OCI-LY3 (cell line): ENCODE data around the gene EFCAB6.

Source experiments
- H2AFZ ChIP-seq: fragments of 200-600, 300-600 bp; shearing (Covaris generic); 2 replicates; pipeline ENCODE4 v1.6.0; 2014; ENCODE audit warnings: antibody characterized with exemption, low read depth, low read length
- H3K27ac ChIP-seq: fragments of 200-600, 300-600 bp; sonication (generic); 2 replicates; pipeline ENCODE4 v1.5.1; 2014; ENCODE audit warnings: mild to moderate bottlenecking, low read length, moderate library complexity, mixed read lengths
- H3K27me3 ChIP-seq: fragments of 200-600, 300-600 bp; sonication (generic); 2 replicates; pipeline ENCODE4 v1.6.1; 2014; ENCODE audit warnings: low read depth, low read length, mixed read lengths
- H3K36me3 ChIP-seq: fragments of 200-600, 300-600 bp; sonication (generic); replicated peaks from 2 replicates; pipeline ENCODE3; 2014; ENCODE audit warnings: low read depth, low read length, mixed read lengths
- H3K4me1 ChIP-seq: fragments of 300-600, 200-600 bp; sonication (generic); 2 replicates; pipeline ENCODE4 v1.6.1; 2014; ENCODE audit warnings: low read length, mixed read lengths
- H3K4me2 ChIP-seq: fragments of 200-600, 300-600 bp; sonication (generic); 2 replicates; pipeline ENCODE4 v1.6.1; 2014; ENCODE audit warnings: low read length, mixed read lengths
- H3K4me3 ChIP-seq: fragments of 300-600, 200-600 bp; sonication (generic); 2 replicates; pipeline ENCODE4 v1.5.1; 2014; ENCODE audit warnings: antibody characterized with exemption, mild to moderate bottlenecking, low read length, moderate library complexity
- H3K79me2 ChIP-seq: fragments of 300-600, 200-600 bp; shearing (Covaris generic); 2 replicates; pipeline ENCODE4 v1.6.1; 2014; ENCODE audit warnings: mild to moderate bottlenecking, low read length, mixed read lengths
- H3K9ac ChIP-seq: fragments of 300-600, 200-600 bp; shearing (Covaris generic); 2 replicates; pipeline ENCODE4 v1.6.0; 2014; ENCODE audit warnings: mild to moderate bottlenecking, low read length, moderate library complexity
- H3K9me3 ChIP-seq: fragments of 200-600, 300-600 bp; shearing (Covaris generic); 2 replicates; pipeline ENCODE4 v1.6.1; 2014; ENCODE audit warnings: low read length, mixed read lengths; ENCODE audit not compliant: insufficient read depth
- H4K20me1 ChIP-seq: fragments of 200-600, 300-600 bp; sonication (generic); 2 replicates; pipeline ENCODE4 v1.6.1; 2016; ENCODE audit warnings: low read length, mixed read lengths; ENCODE audit not compliant: insufficient read depth
- CTCF ChIP-seq: fragments of 200-600, 300-600 bp; sonication (generic); IDR thresholded peaks from 2 replicates; pipeline ENCODE4 v1.5.1; 2014; ENCODE audit warnings: antibody characterized with exemption, low read length, low read depth
- EZH2phosphoT487 ChIP-seq: fragments of 200-600 bp; shearing (Covaris generic); IDR thresholded peaks from 2 replicates; pipeline ENCODE4 v1.6.1; 2018; ENCODE audit warnings: antibody characterized with exemption, mixed run types, low read depth

EFCAB6 gene

GRCh38 chr22:43544289-43544673 is 267.8 kb downstream of the EFCAB6 start:
- Histone ChIP-seq H3K4me3 (no peak overlapping the region), H3K27me3 (peaks cover 18% of the 10 kb centered on the region), H3K36me3 (no peaks in the 10 kb centered on the region), H3K9ac (no peak overlapping the region), H4K20me1 (no peaks in the 10 kb centered on the region), H3K79me2 (no peaks in the 10 kb centered on the region), H3K9me3 (no peaks in the 10 kb centered on the region), H3K4me1 (no peaks in the 10 kb centered on the region), H2AFZ (no peak overlapping the region), H3K27ac (no peak overlapping the region), H3K4me2 (no peak overlapping the region)
- TF ChIP-seq EZH2phosphoT487, result no peak
- TF ChIP-seq CTCF, result no peak

DNA sequence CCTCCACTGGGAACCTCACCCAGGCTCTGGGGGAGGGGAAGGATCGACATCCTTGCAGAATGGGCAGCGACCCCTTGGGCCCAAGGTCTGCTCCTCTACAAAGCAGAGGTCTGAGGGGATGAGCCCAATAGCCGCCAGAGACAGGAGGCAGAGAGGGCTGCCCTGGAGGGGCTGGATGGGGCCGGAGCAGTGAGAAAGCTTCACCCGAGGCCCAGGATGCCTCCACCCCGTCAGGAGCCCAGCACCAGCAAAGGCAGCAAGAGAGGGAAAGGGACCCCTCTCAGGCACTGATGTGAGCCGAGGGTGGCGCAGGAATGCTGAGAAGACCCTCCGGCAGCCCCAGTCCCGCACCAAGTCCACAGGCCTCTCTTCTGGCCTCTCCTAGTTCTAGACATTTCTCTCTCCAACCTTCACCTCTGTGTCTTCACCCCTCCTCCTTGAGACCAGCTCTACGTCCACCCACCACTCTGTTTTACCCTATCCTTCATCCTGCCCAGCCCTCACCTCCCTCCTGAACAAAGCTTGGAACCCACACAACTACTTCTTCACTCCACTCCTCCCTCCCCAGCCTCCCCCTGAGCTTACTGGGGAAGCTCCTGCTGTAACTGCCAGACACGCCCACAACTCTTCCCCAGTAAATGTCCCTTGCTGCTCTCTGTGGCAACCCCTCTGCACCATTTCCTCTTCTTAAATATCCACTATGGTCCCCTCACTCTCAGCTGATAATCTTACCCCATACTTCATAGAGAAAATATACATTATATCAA is 268.4 kb downstream of the EFCAB6 start:
- Histone ChIP-seq H3K9me3 (no peaks in the 10 kb centered on the region), H3K27me3 (peaks cover 21% of the 10 kb centered on the region), H3K4me3 (no peak overlapping the region), H3K27ac (no peak overlapping the region), H3K9ac (no peak overlapping the region), H3K79me2 (no peaks in the 10 kb centered on the region), H4K20me1 (no peaks in the 10 kb centered on the region), H3K4me1 (no peaks in the 10 kb centered on the region), H3K4me2 (no peak overlapping the region), H2AFZ (no peak overlapping the region), H3K36me3 (no peaks in the 10 kb centered on the region)
- TF ChIP-seq CTCF (no peak), EZH2phosphoT487 (no peak)

DNA sequence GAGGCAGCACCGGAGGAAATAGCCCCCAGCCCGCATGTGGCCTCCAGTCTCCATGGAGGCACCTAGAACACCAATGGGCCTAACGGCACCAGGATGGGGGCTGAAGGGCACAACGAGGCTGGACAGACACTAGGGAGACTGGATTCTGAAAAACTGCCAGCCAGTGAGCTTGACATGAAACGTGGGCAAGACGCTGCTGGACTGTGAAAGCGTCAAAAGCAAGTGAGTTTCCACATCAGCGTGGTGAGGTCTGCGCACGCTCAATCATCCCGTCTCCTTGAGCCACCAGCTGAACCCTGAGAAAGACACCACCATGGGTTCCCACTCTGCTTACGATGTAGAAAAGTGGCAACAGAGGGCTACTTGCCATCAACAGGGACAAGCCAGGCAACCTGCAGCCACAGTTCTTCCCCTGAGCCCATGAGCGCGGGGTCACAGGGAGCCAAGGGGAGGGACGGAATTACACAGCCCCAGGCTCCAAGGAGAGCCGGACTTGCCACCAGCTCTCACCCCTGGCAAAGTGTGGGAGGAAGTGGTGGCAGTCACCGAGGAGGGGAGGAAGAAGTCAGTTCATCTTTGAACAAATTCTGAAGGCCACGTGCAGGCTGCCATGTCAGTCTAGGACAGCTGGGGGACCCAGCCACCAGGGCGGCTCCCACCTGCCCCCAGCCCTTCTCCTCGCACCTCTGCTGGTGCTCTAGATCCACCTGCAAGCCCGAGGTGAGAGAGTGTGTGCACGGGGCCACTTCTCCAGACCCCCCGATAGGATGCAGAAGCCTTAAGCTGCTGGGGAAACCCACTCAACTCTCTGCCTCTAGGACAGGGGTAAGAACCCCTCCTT is 269.2 kb downstream of the EFCAB6 start:
- Histone ChIP-seq H4K20me1 (no peaks in the 10 kb centered on the region), H3K9ac (no peak overlapping the region), H2AFZ (no peak overlapping the region), H3K9me3 (no peaks in the 10 kb centered on the region), H3K27me3 (peaks cover 27% of the 10 kb centered on the region), H3K36me3 (no peaks in the 10 kb centered on the region), H3K4me1 (no peaks in the 10 kb centered on the region), H3K4me2 (no peak overlapping the region), H3K4me3 (no peak overlapping the region), H3K79me2 (no peaks in the 10 kb centered on the region), H3K27ac (no peak overlapping the region)
- TF ChIP-seq EZH2phosphoT487 (no peak), CTCF (no peak)
